Mucosa of rectum (tissue), 2 donors: ENCODE measurements around the gene DNAH2.

Source experiments
- H3K27ac ChIP-seq, 2 donors: one replicate each; pipeline ENCODE4 v1.7.0; 2013; ENCODE audit warnings: inconsistent platforms in 2 of 2, low read depth in 2 of 2, low read length in 2 of 2
- H3K27me3 ChIP-seq, 2 donors: one replicate each; pipeline ENCODE4 v1.7.0; 2013; ENCODE audit warnings: low read length in 2 of 2; ENCODE audit not compliant: control insufficient read depth in 2 of 2, insufficient read depth in 2 of 2
- H3K36me3 ChIP-seq, 2 donors: one replicate each; pipeline ENCODE4 v1.7.0; 2013; ENCODE audit warnings: low read length in 2 of 2; ENCODE audit not compliant: control insufficient read depth in 2 of 2, insufficient read depth in 2 of 2
- H3K4me1 ChIP-seq, 2 donors: one replicate each; pipeline ENCODE4 v1.7.0; 2013; ENCODE audit warnings: low read length in 2 of 2, mild to moderate bottlenecking in 1 of 2; ENCODE audit not compliant: control insufficient read depth in 2 of 2, insufficient read depth in 2 of 2
- H3K4me3 ChIP-seq, 2 donors: one replicate each; pipeline ENCODE4 v1.7.0; 2013; ENCODE audit warnings: low read length in 2 of 2
- H3K9ac ChIP-seq, 2 donors: one replicate each; pipeline ENCODE4 v1.7.0; 2013; ENCODE audit warnings: low read length in 2 of 2, low read depth in 1 of 2, mild to moderate bottlenecking in 1 of 2
- H3K9me3 ChIP-seq, 2 donors: one replicate each; pipeline ENCODE4 v1.7.0; 2013; ENCODE audit warnings: low read length in 2 of 2; ENCODE audit not compliant: control insufficient read depth in 2 of 2
- donor health status: healthy.
- donor health status: Normal muscosa, but diverticular disease.

Gene DNAH2

GRCh38 chr17:7687072-7687907 is 30.3 kb upstream of the DNAH2 start, which contains the start of gene TP53:
Gene TP53, minus strand, starts transcription at chr17:7687490. Its CDS starts 10,896 bp downstream, at chr17:7676594.
- H3K4me3 ChIP-seq, result peak within 1 kb of the TSS; percentile 98 to 100
- H3K9ac ChIP-seq, result peak within 1 kb of the TSS; percentile 95 to 99
- H3K4me1 ChIP-seq, result peaks cover 28 to 34% of the 10 kb centered on the region in 2 donors
- H3K9me3 ChIP-seq, result no peaks in the 10 kb centered on the region
- H3K36me3 ChIP-seq, result no peaks in the 10 kb centered on the region
- H3K27me3 ChIP-seq, result no peaks in the 10 kb centered on the region
- peak within 1 kb of the TSS; percentile 97 to 98 for H3K27ac ChIP-seq

GRCh38 chr17:7687908-7688807 is 29.4 kb upstream of the DNAH2 start, which contains the start of gene WRAP53:
Gene WRAP53, plus strand, starts transcription at chr17:7688477. Its CDS starts 172 bp downstream, at chr17:7688649.
- Histone ChIP-seq H3K36me3 (no peaks in the 10 kb centered on the region), H3K9me3 (no peaks in the 10 kb centered on the region), H3K4me3 (peak within 1 kb of the TSS; percentile 98 to 100), H3K9ac (peak within 1 kb of the TSS; percentile 95 to 99), H3K27ac (peak within 1 kb of the TSS; percentile 97 to 98), H3K4me1 (peaks cover 28 to 34% of the 10 kb centered on the region in 2 donors), H3K27me3 (no peaks in the 10 kb centered on the region)

GRCh38 chr17:7688808-7689316 is 28.7 kb upstream of the DNAH2 start:
- H3K36me3 ChIP-seq, result peaks cover 0 to 2% of the 10 kb centered on the region in 2 donors
- no peaks in the 10 kb centered on the region for H3K9me3 ChIP-seq
- no peaks in the 10 kb centered on the region for H3K27me3 ChIP-seq
- H3K9ac ChIP-seq, result peak overlapping the region; percentile 61 to 73
- H3K4me1 ChIP-seq, result peaks cover 28 to 34% of the 10 kb centered on the region in 2 donors
- peak overlapping the region; percentile 98 to 100 for H3K4me3 ChIP-seq
- H3K27ac ChIP-seq, result peak overlapping the region; percentile 56 to 98

- Histone ChIP-seq H3K4me1 (no peaks in the 10 kb centered on the region), H3K27ac (no peak overlapping the region), H3K9ac (no peak overlapping the region), H3K9me3 (no peaks in the 10 kb centered on the region), H3K4me3 (no peak overlapping the region), H3K36me3 (peaks cover 2 to 4% of the 10 kb centered on the region in 2 donors), H3K27me3 (no peaks in the 10 kb centered on the region)
Measured at GRCh38 chr17:7695586-7695985, 22.0 kb upstream of the DNAH2 start.

- no peaks in the 10 kb centered on the region for H3K4me1 ChIP-seq
- H3K36me3 ChIP-seq, result peaks cover 7 to 8% of the 10 kb centered on the region in 2 donors
- H3K4me3 ChIP-seq, result no peak overlapping the region
- H3K27me3 ChIP-seq, result no peaks in the 10 kb centered on the region
- H3K9ac ChIP-seq, result no peak overlapping the region
- H3K9me3 ChIP-seq, result no peaks in the 10 kb centered on the region
- no peak overlapping the region for H3K27ac ChIP-seq
Measured at GRCh38 chr17:7697828-7698588, 19.5 kb upstream of the DNAH2 start.

- H3K36me3 ChIP-seq, result peaks cover 6 to 7% of the 10 kb centered on the region in 2 donors
- no peak overlapping the region for H3K4me3 ChIP-seq
- H3K4me1 ChIP-seq, result peaks cover 0 to 4% of the 10 kb centered on the region in 2 donors
- H3K27ac ChIP-seq, result no peak overlapping the region
- H3K9me3 ChIP-seq, result no peaks in the 10 kb centered on the region
- H3K9ac ChIP-seq, result no peak overlapping the region
- H3K27me3 ChIP-seq, result peaks cover 3 to 19% of the 10 kb centered on the region in 2 donors
Measured at GRCh38 chr17:7700510-7700909, 17.0 kb upstream of the DNAH2 start.

- H3K27ac ChIP-seq, result no peak overlapping the region
- peaks cover 3 to 7% of the 10 kb centered on the region in 2 donors for H3K36me3 ChIP-seq
- peaks cover 13 to 29% of the 10 kb centered on the region in 2 donors for H3K27me3 ChIP-seq
- H3K9me3 ChIP-seq, result no peaks in the 10 kb centered on the region
- H3K4me1 ChIP-seq, result peaks cover 0 to 4% of the 10 kb centered on the region in 2 donors
- H3K4me3 ChIP-seq, result no peak overlapping the region
- no peak overlapping the region for H3K9ac ChIP-seq
Measured at GRCh38 chr17:7701681-7702080, 15.9 kb upstream of the DNAH2 start.

GRCh38 chr17:7702776-7703175 is 14.8 kb upstream of the DNAH2 start:
- Histone ChIP-seq H3K4me3 (no peak overlapping the region), H3K9ac (no peak overlapping the region), H3K36me3 (peaks cover 3 to 7% of the 10 kb centered on the region in 2 donors), H3K27ac (no peak overlapping the region), H3K27me3 (peaks cover 18 to 40% of the 10 kb centered on the region in 2 donors), H3K9me3 (no peaks in the 10 kb centered on the region), H3K4me1 (peaks cover 0 to 4% of the 10 kb centered on the region in 2 donors)
